ENCODE data around the gene ARHGEF39.

GRCh38 chr9:35651956-35652828 lies 12.8 kb downstream of the ARHGEF39 start:
- no peak for TF ChIP-seq GATA2 (IDR thresholded peaks at IDR 0.05; ENCODE audit: low read depth, low read length)
- no peak for TF ChIP-seq GATA3 (IDR thresholded peaks at IDR 0.05; ENCODE audit: low read depth, low read length)

All from SH-SY5Y (cell line).